Panc1 (cell line): ENCODE results near the gene CRTAC1. TPM values are rescaled to one million over a fixed set of nuclear protein-coding genes. Genes with fewer than 3 reads are reported as not detected.

Experiments
- ATAC-seq: fragments of 200-7000 bp; cut with Tn5 transposase; 2 replicates; pipeline ENCODE4 v1.9.1; 2020; ENCODE audit warnings: mild to moderate bottlenecking, moderate library complexity
- BruUV-seq: library from RNA; stranded (reverse); fragments of 400-500 nt; replicated peaks from 2 replicates; lab custom pipeline; 2021; lab: Mats Ljungman, UMichigan
- CTCF ChIA-PET: fragments of 300-600 bp; sonication (Branson Sonifier 250); formaldehyde crosslinking; loops from one replicate; lab custom pipeline; 2022; ENCODE audit warnings: antibody characterized with exemption; lab: Charles Lee
- POLR2A ChIA-PET: fragments of 300-600 bp; sonication (Branson Sonifier 250); formaldehyde crosslinking; loops from one replicate; lab custom pipeline; 2022; ENCODE audit warnings: antibody characterized with exemption; lab: Charles Lee
- DNase-seq: peaks from one replicate; pipeline ENCODE4 v3.0.0-alpha.2; 2010; ENCODE audit warnings: low read depth, low spot score
- H3K27ac ChIP-seq: 2 replicates; pipeline ENCODE4 v1.5.1; 2011; ENCODE audit warnings: mild to moderate bottlenecking, low read length, inconsistent platforms
- H3K27me3 ChIP-seq: fragments of 200-500 bp; sonication (Bioruptor generic); 2 replicates; pipeline ENCODE4 v1.6.0; 2014; ENCODE audit warnings: low read length, inconsistent platforms; ENCODE audit not compliant: control insufficient read depth, insufficient read depth
- H3K36me3 ChIP-seq: fragments of 200-500 bp; sonication (Bioruptor generic); 2 replicates; pipeline ENCODE4 v1.5.1; 2014; ENCODE audit warnings: inconsistent platforms, mild to moderate bottlenecking, low read length, moderate library complexity; ENCODE audit not compliant: control insufficient read depth, insufficient read depth
- H3K4me1 ChIP-seq: 2 replicates; pipeline ENCODE4 v1.5.1; 2011; ENCODE audit warnings: inconsistent platforms, mild to moderate bottlenecking, low read length, moderate library complexity; ENCODE audit not compliant: control insufficient read depth, insufficient read depth
- H3K4me3 ChIP-seq, 2 experiments: 2 replicates each; pipeline ENCODE4 v1.5.1; 2011 to 2012; ENCODE audit warnings: low read depth in 2 of 2, low read length in 2 of 2, mild to moderate bottlenecking in 2 of 2, inconsistent platforms in 1 of 2, moderate library complexity in 1 of 2
- H3K9me3 ChIP-seq: fragments of 200-500 bp; sonication (Bioruptor generic); 2 replicates; pipeline ENCODE4 v1.5.1; 2014; ENCODE audit warnings: low read depth, mild to moderate bottlenecking, inconsistent platforms, low read length, moderate library complexity; ENCODE audit not compliant: control insufficient read depth, insufficient read depth
- POLR2AphosphoS5 ChIP-seq: IDR thresholded peaks from 2 replicates; pipeline ENCODE4 v1.6.1; 2012; ENCODE audit warnings: mild to moderate bottlenecking, low read depth, low read length, moderate library complexity
- REST ChIP-seq, 2 experiments: IDR thresholded peaks; 2 replicates each; pipeline ENCODE4 v1.6.1; 2011 to 2012; ENCODE audit warnings: low read depth in 2 of 2, control low read depth in 1 of 2, low read length in 1 of 2, mild to moderate bottlenecking in 1 of 2, moderate library complexity in 1 of 2; ENCODE audit not compliant: insufficient read depth in 1 of 2
- SIN3A ChIP-seq: IDR thresholded peaks from 2 replicates; pipeline ENCODE4 v1.6.1; 2012; ENCODE audit warnings: low read depth, mild to moderate bottlenecking, low read length, moderate library complexity, borderline replicate concordance; ENCODE audit not compliant: insufficient read depth
- TCF7L2 ChIP-seq: IDR thresholded peaks from 2 replicates; pipeline ENCODE4 v1.6.1; 2011; ENCODE audit warnings: mild to moderate bottlenecking, low read depth, low read length, inconsistent platforms
- in situ Hi-C: cut with HindIII; loops from 2 replicates; pipeline ENCODE4 v1.10.0; 2016; ENCODE audit warnings: low sequenced_read_pairs, low pct_unique_long_range_greater_than_20kb
- intact Hi-C: fragments of 100-400 bp; cut with micrococcal nuclease; formaldehyde crosslinking; loops from one replicate; pipeline ENCODE4 v1.10.0; 2022; ENCODE audit not compliant: unreplicated experiment
- total RNA-seq: library from RNA; stranded (reverse); gene quantifications from one replicate; pipeline ENCODE4 v1.2.1, GENCODE V29; 2021; ENCODE audit not compliant: unreplicated experiment
- TF ChIP-seq, protein P1 (sequence below): fragments of 450-650 bp; IDR thresholded peaks from 2 replicates; pipeline ENCODE4 v1.5.1; 2017; ENCODE audit warnings: mild to moderate bottlenecking

CRTAC1 gene
- total RNA-seq, 1 experiment from 2014 or later, result 0.23 TPM

GRCh38 chr10:97820096-97820704, 210.2 kb downstream of the CRTAC1 start:
- no peak for ATAC-seq
- in situ Hi-C loops (no loop called here), intact Hi-C loops (no loop called here)
- POLR2A ChIA-PET, result no interaction called here
- Histone ChIP-seq H3K9me3 (no peaks in the 10 kb centered on the region), H3K27ac (no peak overlapping the region), H3K36me3 (no peaks in the 10 kb centered on the region), H3K27me3 (no peaks in the 10 kb centered on the region), H3K4me1 (peaks cover 7% of the 10 kb centered on the region), H3K4me3 (no peak overlapping the region)
- no TSS peak for BruUV-seq
- no peak for TF ChIP-seq REST (IDR thresholded peaks at IDR 0.05; ENCODE audit: insufficient read depth in 1 of 2, low read depth in 2 of 2, low read length in 1 of 2)
- TF ChIP-seq, protein P1, sequence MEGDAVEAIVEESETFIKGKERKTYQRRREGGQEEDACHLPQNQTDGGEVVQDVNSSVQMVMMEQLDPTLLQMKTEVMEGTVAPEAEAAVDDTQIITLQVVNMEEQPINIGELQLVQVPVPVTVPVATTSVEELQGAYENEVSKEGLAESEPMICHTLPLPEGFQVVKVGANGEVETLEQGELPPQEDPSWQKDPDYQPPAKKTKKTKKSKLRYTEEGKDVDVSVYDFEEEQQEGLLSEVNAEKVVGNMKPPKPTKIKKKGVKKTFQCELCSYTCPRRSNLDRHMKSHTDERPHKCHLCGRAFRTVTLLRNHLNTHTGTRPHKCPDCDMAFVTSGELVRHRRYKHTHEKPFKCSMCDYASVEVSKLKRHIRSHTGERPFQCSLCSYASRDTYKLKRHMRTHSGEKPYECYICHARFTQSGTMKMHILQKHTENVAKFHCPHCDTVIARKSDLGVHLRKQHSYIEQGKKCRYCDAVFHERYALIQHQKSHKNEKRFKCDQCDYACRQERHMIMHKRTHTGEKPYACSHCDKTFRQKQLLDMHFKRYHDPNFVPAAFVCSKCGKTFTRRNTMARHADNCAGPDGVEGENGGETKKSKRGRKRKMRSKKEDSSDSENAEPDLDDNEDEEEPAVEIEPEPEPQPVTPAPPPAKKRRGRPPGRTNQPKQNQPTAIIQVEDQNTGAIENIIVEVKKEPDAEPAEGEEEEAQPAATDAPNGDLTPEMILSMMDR, result no peak
- TF ChIP-seq SIN3A, result no peak
- TF ChIP-seq POLR2AphosphoS5, result no peak
- TF ChIP-seq TCF7L2, result no peak
- CTCF ChIA-PET, result no interaction called here
- DNase-seq, result no peak

- Histone ChIP-seq H3K4me3 (no peak overlapping the region), H3K27me3 (no peaks in the 10 kb centered on the region), H3K36me3 (no peaks in the 10 kb centered on the region), H3K27ac (no peak overlapping the region), H3K4me1 (peaks cover 7% of the 10 kb centered on the region), H3K9me3 (no peaks in the 10 kb centered on the region)
- BruUV-seq, result no TSS peak
- ChIA-PET POLR2A (interaction anchor here (0.6 kb wide), 1 partner anchor 32 kb away, joined by 9 read pairs; no protein-coding TSS in a partner anchor), CTCF (no interaction called here)
- DNase-seq, result no peak
- TF ChIP-seq REST (IDR thresholded peaks at IDR 0.05; ENCODE audit: insufficient read depth in 1 of 2, low read depth in 2 of 2, low read length in 1 of 2) (no peak), TCF7L2 (no peak), SIN3A (no peak), POLR2AphosphoS5 (no peak)
- TF ChIP-seq, protein P1, result no peak
- in situ Hi-C loops, result no loop called here
- intact Hi-C loops, result no loop called here
- ATAC-seq, result no peak
Measured at GRCh38 chr10:97818572-97818971, 211.8 kb downstream of the CRTAC1 start.
